Osteoblast (primary cell): Measurements from ENCODE around the gene B4GALNT2. TPM values are rescaled to one million over a fixed set of nuclear protein-coding genes. Genes with fewer than 3 reads are reported as not detected.

ENCODE experiments used
- DNase-seq: peaks from one replicate; pipeline ENCODE4 v3.0.0; 2011; ENCODE audit warnings: low spot score, mixed read lengths; ENCODE audit not compliant: insufficient read length; ENCODE audit errors: missing footprints
- H2AFZ ChIP-seq: 2 replicates; pipeline ENCODE4 v1.6.0; 2011; ENCODE audit warnings: mild to moderate bottlenecking, low read length
- H3K27ac ChIP-seq: 2 replicates; pipeline ENCODE4 v1.5.1; 2011; ENCODE audit warnings: mild to moderate bottlenecking, low read depth, low read length, moderate library complexity
- H3K27me3 ChIP-seq: 2 replicates; pipeline ENCODE4 v1.6.0; 2012; ENCODE audit warnings: mild to moderate bottlenecking, control low read depth, inconsistent platforms, low read length, moderate library complexity; ENCODE audit not compliant: insufficient read depth
- H3K36me3 ChIP-seq: 2 replicates; pipeline ENCODE4 v1.5.1; 2011; ENCODE audit warnings: mild to moderate bottlenecking, low read length, control low read depth, moderate library complexity; ENCODE audit not compliant: insufficient read depth
- H3K4me1 ChIP-seq: 2 replicates; pipeline ENCODE4 v1.5.1; 2011; ENCODE audit warnings: mild to moderate bottlenecking, low read length, control low read depth, moderate library complexity; ENCODE audit not compliant: insufficient read depth
- H3K4me2 ChIP-seq: 2 replicates; pipeline ENCODE4 v1.6.0; 2011; ENCODE audit warnings: mild to moderate bottlenecking, low read length; ENCODE audit not compliant: insufficient read depth
- H3K4me3 ChIP-seq: fragments of 200-600 bp; sonication (generic); 3 replicates; pipeline ENCODE4 v1.5.1; 2012; ENCODE audit warnings: mild to moderate bottlenecking, low read length, inconsistent platforms; ENCODE audit not compliant: insufficient read depth
- H3K79me2 ChIP-seq: 2 replicates; pipeline ENCODE4 v1.6.0; 2012; ENCODE audit warnings: mild to moderate bottlenecking, low read length, control low read depth, inconsistent platforms; ENCODE audit not compliant: insufficient read depth
- H3K9me3 ChIP-seq: 2 replicates; pipeline ENCODE4 v1.5.1; 2011; ENCODE audit warnings: low read depth, low read length, control low read depth
- H4K20me1 ChIP-seq: 2 replicates; pipeline ENCODE4 v1.6.0; 2012; ENCODE audit warnings: mild to moderate bottlenecking, low read length, control low read depth; ENCODE audit not compliant: insufficient read depth
- CTCF ChIP-seq: IDR thresholded peaks from 2 replicates; pipeline ENCODE4 v1.5.1; 2011; ENCODE audit warnings: mild to moderate bottlenecking, low read depth, low read length, moderate library complexity; ENCODE audit errors: extremely low read depth
- total RNA-seq: library from RNA; depleted of rRNA; stranded (reverse); fragments of >200 nt; gene quantifications from 2 replicates; pipeline ENCODE4 v1.2.3, GENCODE V29; 2012

B4GALNT2 gene
- total RNA-seq, 1 donor: under 0.01 TPM

- no peak overlapping the region for H3K4me3 ChIP-seq
- peaks cover 5% of the 10 kb centered on the region for H3K4me1 ChIP-seq
- H3K9me3 ChIP-seq: no peaks in the 10 kb centered on the region
- H3K79me2 ChIP-seq: no peaks in the 10 kb centered on the region
- no peaks in the 10 kb centered on the region for H3K36me3 ChIP-seq
- H3K27me3 ChIP-seq: no peaks in the 10 kb centered on the region
- no peaks in the 10 kb centered on the region for H4K20me1 ChIP-seq
- TF ChIP-seq CTCF: no peak
- no peak for DNase-seq
- H2AFZ ChIP-seq: no peak overlapping the region
- no peak overlapping the region for H3K4me2 ChIP-seq
- H3K27ac ChIP-seq: no peak overlapping the region
These were observed 54.7 kb downstream of the B4GALNT2 start for GRCh38 chr17:49187301-49187700.

GRCh38 chr17:49190932-49191331 lies 58.4 kb downstream of the B4GALNT2 start:
- no peaks in the 10 kb centered on the region for H4K20me1 ChIP-seq
- H3K27ac ChIP-seq: no peak overlapping the region
- TF ChIP-seq CTCF: no peak
- DNase-seq: no peak
- H3K79me2 ChIP-seq: no peaks in the 10 kb centered on the region
- no peaks in the 10 kb centered on the region for H3K27me3 ChIP-seq
- H3K9me3 ChIP-seq: no peaks in the 10 kb centered on the region
- H3K4me3 ChIP-seq: no peak overlapping the region
- peaks cover 14% of the 10 kb centered on the region for H3K4me1 ChIP-seq
- peak overlapping the region; percentile 58 for H2AFZ ChIP-seq
- no peaks in the 10 kb centered on the region for H3K36me3 ChIP-seq
- no peak overlapping the region for H3K4me2 ChIP-seq

GRCh38 chr17:49191409-49191916 lies 58.9 kb downstream of the B4GALNT2 start:
- no peaks in the 10 kb centered on the region for H4K20me1 ChIP-seq
- no peaks in the 10 kb centered on the region for H3K27me3 ChIP-seq
- H3K9me3 ChIP-seq: no peaks in the 10 kb centered on the region
- peak overlapping the region; percentile 86 for H3K4me3 ChIP-seq
- DNase-seq: no peak
- TF ChIP-seq CTCF: no peak
- H3K4me2 ChIP-seq: peak overlapping the region; percentile 87
- H3K79me2 ChIP-seq: no peaks in the 10 kb centered on the region
- H2AFZ ChIP-seq: peak overlapping the region; percentile 94
- H3K27ac ChIP-seq: peak overlapping the region; percentile 78
- H3K36me3 ChIP-seq: no peaks in the 10 kb centered on the region
- peaks cover 14% of the 10 kb centered on the region for H3K4me1 ChIP-seq

- Histone ChIP-seq H3K27me3 (no peaks in the 10 kb centered on the region), H3K9me3 (no peaks in the 10 kb centered on the region), H3K4me1 (peaks cover 15% of the 10 kb centered on the region), H2AFZ (peak overlapping the region; percentile 98), H3K4me3 (peak overlapping the region; percentile 86), H3K79me2 (no peaks in the 10 kb centered on the region), H3K36me3 (no peaks in the 10 kb centered on the region), H3K27ac (peak overlapping the region; percentile 78), H4K20me1 (no peaks in the 10 kb centered on the region), H3K4me2 (peak overlapping the region; percentile 87)
- peak; percentile 94 for DNase-seq
- peak; percentile 24 for TF ChIP-seq CTCF
These were observed 59.6 kb downstream of the B4GALNT2 start for GRCh38 chr17:49191917-49192741.
